ENCODE measurements around the gene CAMTA1. TPM values are rescaled to one million over a fixed set of nuclear protein-coding genes. Genes with fewer than 3 reads are reported as not detected.

The CAMTA1 gene
- total RNA-seq, 1 donor from 2014 or later, result 77.6 TPM

- Mint-ChIP-seq H3K4me3 (ENCODE audit: unreplicated experiment) (no peak overlapping the region), H3K27ac (ENCODE audit: unreplicated experiment) (no peak overlapping the region), H3K27me3 (ENCODE audit: low read depth, unreplicated experiment) (no peaks in the 10 kb centered on the region), H3K9me3 (ENCODE audit: unreplicated experiment) (peaks cover 8% of the 10 kb centered on the region), H3K36me3 (ENCODE audit: low read depth, unreplicated experiment) (no peaks in the 10 kb centered on the region), H3K4me1 (ENCODE audit: low read depth, unreplicated experiment) (peaks cover 4% of the 10 kb centered on the region)
- H3K27ac ChIP-seq (ENCODE audit: low read depth, low read length), result no peak overlapping the region
- H3K4me2 ChIP-seq (ENCODE audit: low read length), result no peak overlapping the region
- H3K27me3 ChIP-seq (ENCODE audit: insufficient read depth, low read length), result no peaks in the 10 kb centered on the region
- no peaks in the 10 kb centered on the region for H3K9me3 ChIP-seq (ENCODE audit: insufficient read depth, low read depth, low read length)
- H3K9ac ChIP-seq (ENCODE audit: low read length), result no peak overlapping the region
- no peaks in the 10 kb centered on the region for H3K36me3 ChIP-seq (ENCODE audit: insufficient read depth, low read length)
- no peak overlapping the region for H2AFZ ChIP-seq (ENCODE audit: low read depth, low read length)
- TF ChIP-seq CTCF (IDR thresholded peaks at IDR 0.05; ENCODE audit: insufficient read depth, low read depth, low read length), result no peak
- TF ChIP-seq EZH2 (IDR thresholded peaks at IDR 0.05; ENCODE audit: insufficient read depth, low read length), result no peak
- H3K4me1 ChIP-seq (ENCODE audit: insufficient read depth, low read length), result peaks cover 4% of the 10 kb centered on the region
- H3K4me3 ChIP-seq (ENCODE audit: insufficient read depth, low read depth, low read length), result no peak overlapping the region
- no peak for DNase-seq (ENCODE audit: low read depth)
- no peak for FAIRE-seq
- no peaks in the 10 kb centered on the region for H4K20me1 ChIP-seq (ENCODE audit: insufficient read depth, low read length)
- no peaks in the 10 kb centered on the region for H3K79me2 ChIP-seq (ENCODE audit: insufficient read depth, low read length)
Measured at GRCh38 chr1:6776895-6777294, 8.4 kb upstream of the CAMTA1 start.

GRCh38 chr1:6777813-6778212 is 7.4 kb upstream of the CAMTA1 start:
- H3K4me1 ChIP-seq (ENCODE audit: insufficient read depth, low read length), result no peaks in the 10 kb centered on the region
- DNase-seq (ENCODE audit: low read depth), result no peak
- H3K4me1 Mint-ChIP-seq (ENCODE audit: low read depth, unreplicated experiment), result no peaks in the 10 kb centered on the region
- peaks cover 8% of the 10 kb centered on the region for H3K9me3 Mint-ChIP-seq (ENCODE audit: unreplicated experiment)
- no peak for FAIRE-seq
- no peaks in the 10 kb centered on the region for H3K79me2 ChIP-seq (ENCODE audit: insufficient read depth, low read length)
- H3K36me3 ChIP-seq (ENCODE audit: insufficient read depth, low read length), result no peaks in the 10 kb centered on the region
- H2AFZ ChIP-seq (ENCODE audit: low read depth, low read length), result no peak overlapping the region
- H3K27me3 ChIP-seq (ENCODE audit: insufficient read depth, low read length), result no peaks in the 10 kb centered on the region
- TF ChIP-seq CTCF (IDR thresholded peaks at IDR 0.05; ENCODE audit: insufficient read depth, low read depth, low read length) (no peak), EZH2 (IDR thresholded peaks at IDR 0.05; ENCODE audit: insufficient read depth, low read length) (no peak)
- no peak overlapping the region for H3K4me3 Mint-ChIP-seq (ENCODE audit: unreplicated experiment)
- no peaks in the 10 kb centered on the region for H3K36me3 Mint-ChIP-seq (ENCODE audit: low read depth, unreplicated experiment)
- H3K4me3 ChIP-seq (ENCODE audit: insufficient read depth, low read depth, low read length), result no peak overlapping the region
- H3K27ac Mint-ChIP-seq (ENCODE audit: unreplicated experiment), result no peak overlapping the region
- H4K20me1 ChIP-seq (ENCODE audit: insufficient read depth, low read length), result no peaks in the 10 kb centered on the region
- H3K4me2 ChIP-seq (ENCODE audit: low read length), result no peak overlapping the region
- no peaks in the 10 kb centered on the region for H3K9me3 ChIP-seq (ENCODE audit: insufficient read depth, low read depth, low read length)
- H3K27me3 Mint-ChIP-seq (ENCODE audit: low read depth, unreplicated experiment), result no peaks in the 10 kb centered on the region
- H3K27ac ChIP-seq (ENCODE audit: low read depth, low read length), result no peak overlapping the region
- no peak overlapping the region for H3K9ac ChIP-seq (ENCODE audit: low read length)

GRCh38 chr1:6779089-6779805 is 6.0 kb upstream of the CAMTA1 start:
- H3K4me2 ChIP-seq (ENCODE audit: low read length), result no peak overlapping the region
- no peaks in the 10 kb centered on the region for H3K36me3 ChIP-seq (ENCODE audit: insufficient read depth, low read length)
- FAIRE-seq (no peak), DNase-seq (ENCODE audit: low read depth) (no peak)
- no peak overlapping the region for H3K4me3 Mint-ChIP-seq (ENCODE audit: unreplicated experiment)
- no peak for TF ChIP-seq CTCF (IDR thresholded peaks at IDR 0.05; ENCODE audit: insufficient read depth, low read depth, low read length)
- TF ChIP-seq EZH2 (IDR thresholded peaks at IDR 0.05; ENCODE audit: insufficient read depth, low read length), result no peak
- H3K9me3 ChIP-seq (ENCODE audit: insufficient read depth, low read depth, low read length), result no peaks in the 10 kb centered on the region
- peaks cover 4% of the 10 kb centered on the region for H3K4me1 Mint-ChIP-seq (ENCODE audit: low read depth, unreplicated experiment)
- no peak overlapping the region for H2AFZ ChIP-seq (ENCODE audit: low read depth, low read length)
- no peak overlapping the region for H3K27ac ChIP-seq (ENCODE audit: low read depth, low read length)
- H3K9ac ChIP-seq (ENCODE audit: low read length), result no peak overlapping the region
- no peak overlapping the region for H3K27ac Mint-ChIP-seq (ENCODE audit: unreplicated experiment)
- H3K27me3 Mint-ChIP-seq (ENCODE audit: low read depth, unreplicated experiment), result no peaks in the 10 kb centered on the region
- no peaks in the 10 kb centered on the region for H3K4me1 ChIP-seq (ENCODE audit: insufficient read depth, low read length)
- no peaks in the 10 kb centered on the region for H3K27me3 ChIP-seq (ENCODE audit: insufficient read depth, low read length)
- H3K79me2 ChIP-seq (ENCODE audit: insufficient read depth, low read length), result no peaks in the 10 kb centered on the region
- H4K20me1 ChIP-seq (ENCODE audit: insufficient read depth, low read length), result no peaks in the 10 kb centered on the region
- H3K4me3 ChIP-seq (ENCODE audit: insufficient read depth, low read depth, low read length), result no peak overlapping the region
- no peaks in the 10 kb centered on the region for H3K36me3 Mint-ChIP-seq (ENCODE audit: low read depth, unreplicated experiment)
- peaks cover 8% of the 10 kb centered on the region for H3K9me3 Mint-ChIP-seq (ENCODE audit: unreplicated experiment)

Measured in astrocyte (in vitro differentiated cells and primary cell).